GM10248 (cell line): ENCODE measurements around the gene ODC1.
"Not testable (repeated sequence)": the region's sequence is repeated elsewhere in the genome, so short reads cannot be mapped to it uniquely, and the experiment has no call there.

ENCODE experiments used
- CTCF ChIA-PET: fragments of 300-600 bp; sonication (Branson Sonifier 250); formaldehyde crosslinking; extraction: SDS; loops from one replicate; lab custom pipeline; 2021; ENCODE audit warnings: antibody characterized with exemption; lab: Yijun Ruan, JAX
- POLR2A ChIA-PET: fragments of 350-650 bp; sonication (Branson Sonifier 250); formaldehyde crosslinking; extraction: SDS; loops from one replicate; lab custom pipeline; 2020; ENCODE audit warnings: antibody characterized with exemption; lab: Yijun Ruan, JAX
- DNase-seq: peaks from one replicate; pipeline ENCODE4 v3.0.0; 2012; ENCODE audit errors: extremely low spot score
- CTCF ChIP-seq: IDR thresholded peaks from 2 replicates; pipeline ENCODE4 v1.5.1; 2012; ENCODE audit warnings: mild to moderate bottlenecking, low read depth; ENCODE audit errors: extremely low read depth, missing control alignments, control extremely low read depth

Gene ODC1

GRCh38 chr2:10493075-10493633, 45.0 kb upstream of the ODC1 start:
- CTCF ChIA-PET = no interaction called here
- POLR2A ChIA-PET = no interaction called here
- DNase-seq = no peak
- TF ChIP-seq CTCF = no peak

- ChIA-PET POLR2A (no interaction called here), CTCF (no interaction called here)
- DNase-seq = no peak
- no peak for TF ChIP-seq CTCF
These were observed 42.7 kb upstream of the ODC1 start for GRCh38 chr2:10490806-10491291.

GRCh38 chr2:10489842-10490555, 41.9 kb upstream of the ODC1 start:
- ChIA-PET POLR2A (no interaction called here), CTCF (no interaction called here)
- DNase-seq = no peak
- TF ChIP-seq CTCF = no peak

GRCh38 chr2:10488142-10488541, 40.0 kb upstream of the ODC1 start:
- CTCF ChIA-PET, POLR2A ChIA-PET: not testable (repeated sequence)

DNA sequence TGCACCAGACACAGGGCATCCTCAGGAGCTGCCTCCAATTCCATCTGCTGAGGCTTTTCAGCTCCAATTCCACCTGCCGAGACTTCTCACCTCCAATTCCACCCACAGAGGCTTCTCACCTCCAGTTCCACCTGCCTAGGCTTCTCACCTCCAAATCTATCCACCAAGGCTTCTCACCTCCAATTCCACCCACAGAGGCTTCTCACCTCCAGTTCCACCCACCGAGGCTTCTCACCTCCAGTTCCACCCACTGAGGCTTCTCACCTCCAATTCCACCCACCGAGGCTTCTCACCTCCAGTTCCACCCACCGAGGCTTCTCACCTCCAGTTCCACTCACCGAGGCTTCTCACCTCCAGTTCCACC, 39.6 kb upstream of the ODC1 start:
- CTCF ChIA-PET, POLR2A ChIA-PET: not testable (repeated sequence)

More at GRCh38 chr2:10488142-10488541, 40.0 kb upstream of the ODC1 start:
- not testable (repeated sequence) for DNase-seq

DNA sequence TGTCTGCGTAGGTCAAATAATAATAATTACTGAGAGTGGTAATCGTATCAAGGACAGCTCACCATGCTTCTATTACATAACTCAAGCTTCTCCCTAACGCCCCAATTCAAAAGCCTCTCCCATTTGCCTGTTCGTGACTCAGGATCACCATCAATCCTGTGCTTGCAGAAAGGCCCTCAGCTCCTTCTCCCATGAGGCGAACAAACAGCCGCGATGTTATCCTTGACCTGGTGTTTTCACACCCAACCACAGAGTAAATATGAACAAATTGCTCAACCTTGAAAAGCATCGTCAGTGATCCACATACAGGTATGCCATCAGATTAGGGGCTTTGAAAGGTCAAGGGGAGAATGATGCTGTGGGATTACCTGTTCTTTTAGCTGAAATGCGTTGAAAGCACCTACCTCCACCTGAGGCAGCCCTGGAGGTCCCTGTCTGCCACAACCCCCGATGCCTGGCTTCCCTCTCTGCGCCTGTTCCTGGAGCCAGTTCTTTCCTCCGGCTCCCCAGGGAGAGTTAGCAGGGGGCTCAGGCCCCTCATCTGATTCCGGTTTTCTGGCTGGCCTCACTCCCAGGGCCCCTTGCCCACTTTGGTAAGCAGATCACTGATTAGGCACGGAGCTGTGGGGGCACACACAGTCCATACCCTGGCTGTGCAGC, 39.1 kb upstream of the ODC1 start:
- CTCF ChIA-PET = no interaction called here
- POLR2A ChIA-PET = no interaction called here
- no peak for DNase-seq
- no peak for TF ChIP-seq CTCF

More for the DNA sequence above, 39.6 kb upstream of the ODC1 start:
- not testable (repeated sequence) for DNase-seq

GRCh38 chr2:10486601-10487079, 38.5 kb upstream of the ODC1 start:
- ChIA-PET POLR2A (no interaction called here), CTCF (no interaction called here)
- DNase-seq = no peak
- no peak for TF ChIP-seq CTCF
